HepG2 (cell line): ENCODE data around the gene ISCA2. TPM values are rescaled to one million over a fixed set of nuclear protein-coding genes. Genes with fewer than 3 reads are reported as not detected.

Experiments
- ATAC-seq: fragments of 200-7000 bp; cut with Tn5 transposase; 3 replicates; pipeline ENCODE4 v1.9.1; 2020; ENCODE audit warnings: mild to moderate bottlenecking, moderate library complexity
- BruUV-seq: library from RNA; stranded (reverse); fragments of 400-500 nt; replicated peaks from 2 replicates; lab custom pipeline; 2021; lab: Mats Ljungman, UMichigan
- CTCF ChIA-PET: fragments of 300-600 bp; formaldehyde crosslinking; extraction: SDS; loops from one replicate; lab custom pipeline; 2021; ENCODE audit warnings: low total read pairs, inconsistent platforms, low intra/inter-chr PET ratio; lab: Yijun Ruan, JAX
- POLR2A ChIA-PET: fragments of 350-600 bp; sonication (Branson Sonifier 250); formaldehyde crosslinking; loops from one replicate; lab custom pipeline; 2020; ENCODE audit warnings: antibody characterized with exemption, inconsistent platforms; lab: Yijun Ruan, JAX
- DNase-seq: peaks from one replicate; pipeline ENCODE4 v3.0.0-alpha.2; 2015; ENCODE audit warnings: low spot score
- FAIRE-seq: peaks from 3 replicates; lab custom pipeline; 2011; peaks lifted over from hg19 to GRCh38; lab: Jason Lieb, UNC
- H2AFZ ChIP-seq: one replicate; pipeline ENCODE4 v1.6.1; 2011; ENCODE audit warnings: low read length, inconsistent platforms
- H3K27ac ChIP-seq: fragments of 300-600 bp; 3 replicates; pipeline ENCODE4 v1.8.0; 2011; ENCODE audit warnings: mixed run types, mild to moderate bottlenecking, mixed read lengths, low read length, inconsistent platforms; ENCODE audit not compliant: insufficient read depth; ENCODE audit errors: extremely low read length
- H3K27me3 ChIP-seq, 2 experiments: fragments of 200-600 bp in 1 of 2; 2 replicates in 1 of 2; 3 replicates in 1 of 2; pipeline versions ENCODE4 v1.6.0 to v1.8.0; 2011; ENCODE audit warnings: low read length in 2 of 2, mild to moderate bottlenecking in 2 of 2, moderate library complexity in 2 of 2, inconsistent platforms in 1 of 2; ENCODE audit not compliant: insufficient read depth in 2 of 2, control insufficient read depth in 1 of 2
- H3K36me3 ChIP-seq, 2 experiments: fragments of 200-600 bp in 1 of 2; replicated peaks in 1 of 2; 2 replicates in 1 of 2; 3 replicates in 1 of 2; pipeline versions ENCODE4 v1.5.1 to v1.8.0; 2011; ENCODE audit warnings: low read length in 2 of 2, inconsistent platforms in 1 of 2; ENCODE audit not compliant: insufficient read depth in 2 of 2, control insufficient read depth in 1 of 2
- H3K4me1 ChIP-seq: 2 replicates; pipeline ENCODE4 v1.5.1; 2012; ENCODE audit warnings: low read length, inconsistent platforms; ENCODE audit not compliant: insufficient read depth
- H3K4me2 ChIP-seq: 2 replicates; pipeline ENCODE4 v1.6.0; 2011; ENCODE audit warnings: low read depth, low read length, inconsistent platforms
- H3K4me3 ChIP-seq, 3 experiments: fragments of 200-600 bp in 1 of 3; sonication (generic), shearing (Covaris generic) in 1 of 3; replicated peaks in 1 of 3; 2 replicates each; pipeline ENCODE4 v1.5.1; 2011 to 2016; ENCODE audit warnings: low read length in 3 of 3, inconsistent platforms in 2 of 3, low read depth in 2 of 3, mild to moderate bottlenecking in 2 of 3, control low read depth in 1 of 3, mixed read lengths in 1 of 3; ENCODE audit not compliant: insufficient read depth in 1 of 3
- H3K79me2 ChIP-seq: one replicate; pipeline ENCODE4 v1.6.1; 2011; ENCODE audit warnings: low read length, inconsistent platforms; ENCODE audit not compliant: insufficient read depth
- H3K9ac ChIP-seq: 2 replicates; pipeline ENCODE4 v1.6.0; 2011; ENCODE audit warnings: mild to moderate bottlenecking, low read depth, low read length, inconsistent platforms; ENCODE audit not compliant: insufficient read depth
- H3K9me3 ChIP-seq: 2 replicates; pipeline ENCODE4 v1.5.1; 2012; ENCODE audit warnings: mild to moderate bottlenecking, low read length
- H4K20me1 ChIP-seq: 2 replicates; pipeline ENCODE4 v1.6.0; 2011; ENCODE audit warnings: inconsistent platforms, mild to moderate bottlenecking, low read length, moderate library complexity; ENCODE audit not compliant: insufficient read depth
- ARNT2 ChIP-seq: sonication (generic); formaldehyde crosslinking; IDR thresholded peaks from 2 replicates; pipeline ENCODE4 v1.8.0; 2022; ENCODE audit warnings: mild to moderate bottlenecking, low read depth, missing genetic modification reagents, moderate library complexity
- BORCS8-MEF2B ChIP-seq: sonication (generic); formaldehyde crosslinking; IDR thresholded peaks from 2 replicates; pipeline ENCODE4 v1.8.0; 2022; ENCODE audit warnings: mild to moderate bottlenecking, missing genetic modification reagents
- CTCF ChIP-seq: sonication (generic); formaldehyde crosslinking; IDR thresholded peaks from 2 replicates; pipeline ENCODE4 v1.5.0; 2020; ENCODE audit warnings: mild to moderate bottlenecking, missing genetic modification reagents, moderate library complexity
- MAZ ChIP-seq, 2 experiments: sonication (generic) in 1 of 2; formaldehyde crosslinking in 1 of 2; IDR thresholded peaks; 2 replicates each; pipeline versions ENCODE4 v1.5.0 to v1.6.1; 2012 to 2020; ENCODE audit warnings: low read depth in 2 of 2, mild to moderate bottlenecking in 2 of 2, borderline replicate concordance in 1 of 2, improper control_type of control experiment in 1 of 2, low read length in 1 of 2, missing genetic modification reagents in 1 of 2, moderate library complexity in 1 of 2
- MED8 ChIP-seq: sonication (generic); formaldehyde crosslinking; IDR thresholded peaks from 2 replicates; pipeline ENCODE4 v1.8.1; 2023; ENCODE audit warnings: mild to moderate bottlenecking, missing genetic modification reagents; ENCODE audit not compliant: insufficient replicate concordance
- MXD1 ChIP-seq: sonication (generic); formaldehyde crosslinking; IDR thresholded peaks from 2 replicates; pipeline ENCODE4 v1.4.0; 2020; ENCODE audit warnings: mild to moderate bottlenecking, missing genetic modification reagents
- NFE2L2 ChIP-seq: fragments of 150-350 bp; IDR thresholded peaks from 2 replicates; pipeline ENCODE4 v1.6.1; 2014; ENCODE audit warnings: low read length
- PCBP2 ChIP-seq: fragments of 200-400 bp; formaldehyde crosslinking; optimal IDR thresholded peaks from 2 replicates; pipeline ENCODE3; 2018; ENCODE audit warnings: low read length, low read depth; ENCODE audit not compliant: poor library complexity, severe bottlenecking
- SMC3 ChIP-seq: IDR thresholded peaks from 2 replicates; pipeline ENCODE4 v1.6.1; 2011; ENCODE audit warnings: low read length, improper control_type of control experiment
- TAF1 ChIP-seq: sonication (generic); formaldehyde crosslinking; IDR thresholded peaks from 2 replicates; pipeline ENCODE4 v1.4.0; 2020; ENCODE audit warnings: missing genetic modification reagents
- TBX3 ChIP-seq: fragments of 450-650 bp; IDR thresholded peaks from 2 replicates; pipeline ENCODE4 v1.6.1; 2017; ENCODE audit warnings: antibody characterized with exemption, mild to moderate bottlenecking, inconsistent platforms, borderline replicate concordance
- TRIM22 ChIP-seq: fragments of 450-650 bp; IDR thresholded peaks from 2 replicates; pipeline ENCODE4 v1.6.1; 2017
- ZNF615 ChIP-seq: sonication (generic); formaldehyde crosslinking; IDR thresholded peaks from 2 replicates; pipeline ENCODE4 v1.5.0; 2020; ENCODE audit warnings: mild to moderate bottlenecking, missing genetic modification reagents, borderline replicate concordance
- ZNF687 ChIP-seq: sonication (generic); formaldehyde crosslinking; IDR thresholded peaks from 2 replicates; pipeline ENCODE4 v1.5.1; 2020; ENCODE audit warnings: mild to moderate bottlenecking, missing genetic modification reagents, moderate library complexity
- ZSCAN25 ChIP-seq: sonication (generic); formaldehyde crosslinking; IDR thresholded peaks from 2 replicates; pipeline ENCODE4 v1.8.0; 2022; ENCODE audit warnings: mild to moderate bottlenecking, missing genetic modification reagents
- WGBS: methylation state at CpG from one replicate; pipeline ENCODE4 v1.1.6; 2017; ENCODE audit warnings: low lambda C conversion rate; 5-methylcytosine and 5-hydroxymethylcytosine counted together
- in situ Hi-C: cut with HindIII; loops from 2 replicates; pipeline ENCODE4 v1.10.0; 2017; ENCODE audit warnings: low pct_unique_long_range_greater_than_20kb; ENCODE audit not compliant: extremely low pct_ligation_motif_present
- intact Hi-C: fragments of 100-400 bp; cut with micrococcal nuclease; formaldehyde crosslinking; loops from one replicate; pipeline ENCODE4 v1.10.0; 2022; ENCODE audit not compliant: unreplicated experiment
- polyA plus RNA-seq, 8 experiments: library from polyadenylated mRNA; depleted of rRNA in 3 of 8; stranded (reverse) in 7 of 8; unstranded in 1 of 8; fragments of >200 nt; fragmentation: Illumina TruSeq in 4 of 8; extraction: Trizol in 4 of 8; gene quantifications; 2 replicates each; pipeline versions ENCODE4 v1.2.1 to v1.2.3, GENCODE V29; 2011 to 2016; ENCODE audit warnings: low read depth in 4 of 8, missing spikeins in 1 of 8, mixed read lengths in 1 of 8; ENCODE audit not compliant: insufficient read depth in 1 of 8
- total RNA-seq, 5 experiments: library from RNA; depleted of rRNA; stranded (reverse); fragments of >200 nt; fragmentation: Illumina TruSeq; extraction: Trizol; gene quantifications; 2 replicates each; pipeline ENCODE4 v1.2.3, GENCODE V29; 2016; ENCODE audit warnings: low read depth in 1 of 5

ISCA2 gene
- total and polyA plus RNA-seq, 2 of the 13 experiments (the other 11 are each of a cell fraction or from before 2014, with no cell fraction given): 32.1 to 43.4 TPM

- POLR2A ChIA-PET: no interaction called here
- Histone ChIP-seq H3K27me3 (peaks cover 2 to 47% of the 10 kb centered on the region in 2 experiments; a peak in 4 of 5 replicates), H4K20me1 (no peaks in the 10 kb centered on the region), H3K4me2 (no peak overlapping the region), H3K27ac (no peak overlapping the region), H3K9me3 (no peaks in the 10 kb centered on the region), H3K4me3 (no peak overlapping the region), H2AFZ (no peak overlapping the region), H3K4me1 (peaks cover 20% of the 10 kb centered on the region), H3K36me3 (no peaks in the 10 kb centered on the region), H3K9ac (no peak overlapping the region), H3K79me2 (no peaks in the 10 kb centered on the region)
- ATAC-seq: peak; percentile 88
- intact Hi-C loops (no loop called here), in situ Hi-C loops (no loop called here)
- DNase-seq: peak; percentile 54
- WGBS: 9% methylated on average over 7 of the region's 15 CpGs
- CTCF ChIA-PET: no interaction called here
- FAIRE-seq: no peak
- no TSS peak for BruUV-seq
- TF ChIP-seq TAF1 (CRISPR knock-in tag) (no peak), ZSCAN25 (CRISPR knock-in tag) (no peak), TBX3 (no peak), MAZ (IDR thresholded peaks at IDR 0.05; ENCODE audit: borderline replicate concordance, low read depth, low read length) (no peak), MAZ (CRISPR knock-in tag; IDR thresholded peaks at IDR 0.05; ENCODE audit: low read depth) (no peak), ARNT2 (CRISPR knock-in tag) (no peak), ZNF615 (no peak), MXD1 (no peak), MED8 (CRISPR knock-in tag) (no peak), NFE2L2 (no peak), BORCS8-MEF2B (CRISPR knock-in tag) (0 out of 2 replicates have a peak, but pooled peaks have one; percentile 34), TRIM22 (no peak), CTCF (CRISPR knock-in tag) (peak; percentile 66), SMC3 (peak; percentile 20; the same call in 1 of the 2 replicates), PCBP2 (no peak), ZNF687 (peak; percentile 35)
Measured at GRCh38 chr14:74508292-74508731, 14.7 kb downstream of the ISCA2 start.
